ENCODE results near the gene SHC4. TPM values are rescaled to one million over a fixed set of nuclear protein-coding genes. Genes with fewer than 3 reads are reported as not detected.

Gene SHC4
- polyA plus RNA-seq, 1 donor (not counting 4 experiments of a cell fraction or from before 2014, with no cell fraction given), result 0.94 TPM

DNA sequence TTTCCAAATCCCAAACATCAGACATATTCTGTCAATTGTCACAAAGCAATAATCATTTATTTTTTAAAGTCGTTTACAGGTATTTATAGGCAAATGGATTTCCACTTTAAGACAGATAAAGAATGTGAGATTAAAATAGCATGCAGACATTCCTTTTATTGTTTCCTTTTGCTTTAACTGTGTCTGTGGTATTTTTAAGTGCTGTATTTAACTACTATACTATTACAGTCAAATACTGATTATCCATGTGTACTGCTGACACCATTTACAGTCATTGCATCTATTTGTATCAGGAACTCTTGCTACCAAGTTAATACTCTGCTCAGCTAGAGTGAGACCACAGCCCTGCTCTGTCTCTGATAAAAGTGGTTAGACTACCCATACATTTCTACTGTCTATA, 140.0 kb downstream of the SHC4 start:
- FAIRE-seq, result no peak
- TF ChIP-seq, protein P1, sequence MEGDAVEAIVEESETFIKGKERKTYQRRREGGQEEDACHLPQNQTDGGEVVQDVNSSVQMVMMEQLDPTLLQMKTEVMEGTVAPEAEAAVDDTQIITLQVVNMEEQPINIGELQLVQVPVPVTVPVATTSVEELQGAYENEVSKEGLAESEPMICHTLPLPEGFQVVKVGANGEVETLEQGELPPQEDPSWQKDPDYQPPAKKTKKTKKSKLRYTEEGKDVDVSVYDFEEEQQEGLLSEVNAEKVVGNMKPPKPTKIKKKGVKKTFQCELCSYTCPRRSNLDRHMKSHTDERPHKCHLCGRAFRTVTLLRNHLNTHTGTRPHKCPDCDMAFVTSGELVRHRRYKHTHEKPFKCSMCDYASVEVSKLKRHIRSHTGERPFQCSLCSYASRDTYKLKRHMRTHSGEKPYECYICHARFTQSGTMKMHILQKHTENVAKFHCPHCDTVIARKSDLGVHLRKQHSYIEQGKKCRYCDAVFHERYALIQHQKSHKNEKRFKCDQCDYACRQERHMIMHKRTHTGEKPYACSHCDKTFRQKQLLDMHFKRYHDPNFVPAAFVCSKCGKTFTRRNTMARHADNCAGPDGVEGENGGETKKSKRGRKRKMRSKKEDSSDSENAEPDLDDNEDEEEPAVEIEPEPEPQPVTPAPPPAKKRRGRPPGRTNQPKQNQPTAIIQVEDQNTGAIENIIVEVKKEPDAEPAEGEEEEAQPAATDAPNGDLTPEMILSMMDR (optimal IDR thresholded peaks at IDR 0.05 in 1 of 3, IDR thresholded peaks at IDR 0.05 in 1 of 3, conservative IDR thresholded peaks at IDR 0.05 in 1 of 3; ENCODE audit: extremely low read depth in 1 of 3, insufficient read depth in 2 of 3, low read length in 3 of 3), result no peak
- no peak for TF ChIP-seq EZH2 (IDR thresholded peaks at IDR 0.05; ENCODE audit: low read length)
- H3K4me2 ChIP-seq (ENCODE audit: control insufficient read depth, extremely low read depth, insufficient read depth, low read depth, low read length), result no peak overlapping the region

GRCh38 chr15:48823237-48823636, 140.5 kb downstream of the SHC4 start:
- Histone ChIP-seq H3K27me3 (ENCODE audit: control insufficient read depth, extremely low read depth, insufficient read depth, low read length) (no peaks in the 10 kb centered on the region), H3K4me1 (ENCODE audit: control insufficient read depth, extremely low read depth, insufficient read depth, low read length) (no peaks in the 10 kb centered on the region), H4K20me1 (ENCODE audit: control insufficient read depth, extremely low read depth, insufficient read depth, low read length) (no peaks in the 10 kb centered on the region), H3K9me3 (ENCODE audit: control insufficient read depth, low read depth, low read length) (no peaks in the 10 kb centered on the region), H3K4me3 (ENCODE audit: control insufficient read depth in 2 of 3, extremely low read depth in 1 of 3, insufficient read depth in 2 of 3, low read depth in 1 of 3, low read length in 3 of 3) (no peak overlapping the region), H3K79me2 (ENCODE audit: control insufficient read depth, insufficient read depth, low read length) (no peaks in the 10 kb centered on the region), H3K9ac (ENCODE audit: control insufficient read depth, extremely low read depth, insufficient read depth, low read length) (no peak overlapping the region), H2AFZ (ENCODE audit: control insufficient read depth, low read length) (no peak overlapping the region), H3K4me2 (ENCODE audit: control insufficient read depth, extremely low read depth, insufficient read depth, low read depth, low read length) (no peak overlapping the region), H3K36me3 (ENCODE audit: control insufficient read depth in 2 of 2, extremely low read depth in 1 of 2, insufficient read depth in 2 of 2, low read length in 2 of 2) (no peaks in the 10 kb centered on the region), H3K9me1 (ENCODE audit: control insufficient read depth, extremely low read depth, insufficient read depth, low read length) (no peaks in the 10 kb centered on the region), H3K27ac (ENCODE audit: control insufficient read depth, insufficient read depth, low read length) (no peak overlapping the region)
- DNase-seq (ENCODE audit: low read depth, low spot score) (no peak), FAIRE-seq (no peak)
- TF ChIP-seq, protein P1 (optimal IDR thresholded peaks at IDR 0.05 in 1 of 3, IDR thresholded peaks at IDR 0.05 in 1 of 3, conservative IDR thresholded peaks at IDR 0.05 in 1 of 3; ENCODE audit: extremely low read depth in 1 of 3, insufficient read depth in 2 of 3, low read length in 3 of 3), result no peak
- TF ChIP-seq EZH2 (IDR thresholded peaks at IDR 0.05; ENCODE audit: low read length), result no peak
- dilution Hi-C loops (cut with MboI; ENCODE audit: extremely low pct_ligation_motif_present, low sequenced_read_pairs), result no loop called here

More for the DNA sequence above, 140.0 kb downstream of the SHC4 start:
- no peak for DNase-seq (ENCODE audit: low read depth, low spot score)
- no peaks in the 10 kb centered on the region for H3K9me1 ChIP-seq (ENCODE audit: control insufficient read depth, extremely low read depth, insufficient read depth, low read length)
- no peaks in the 10 kb centered on the region for H3K4me1 ChIP-seq (ENCODE audit: control insufficient read depth, extremely low read depth, insufficient read depth, low read length)
- no peaks in the 10 kb centered on the region for H3K9me3 ChIP-seq (ENCODE audit: control insufficient read depth, low read depth, low read length)
- H3K36me3 ChIP-seq (ENCODE audit: control insufficient read depth in 2 of 2, extremely low read depth in 1 of 2, insufficient read depth in 2 of 2, low read length in 2 of 2), result no peaks in the 10 kb centered on the region
- H3K27ac ChIP-seq (ENCODE audit: control insufficient read depth, insufficient read depth, low read length), result no peak overlapping the region
- no peaks in the 10 kb centered on the region for H3K79me2 ChIP-seq (ENCODE audit: control insufficient read depth, insufficient read depth, low read length)
- H2AFZ ChIP-seq (ENCODE audit: control insufficient read depth, low read length), result no peak overlapping the region
- H3K9ac ChIP-seq (ENCODE audit: control insufficient read depth, extremely low read depth, insufficient read depth, low read length), result no peak overlapping the region
- H4K20me1 ChIP-seq (ENCODE audit: control insufficient read depth, extremely low read depth, insufficient read depth, low read length), result no peaks in the 10 kb centered on the region
- dilution Hi-C loops (cut with MboI; ENCODE audit: extremely low pct_ligation_motif_present, low sequenced_read_pairs), result no loop called here
- no peaks in the 10 kb centered on the region for H3K27me3 ChIP-seq (ENCODE audit: control insufficient read depth, extremely low read depth, insufficient read depth, low read length)
- no peak overlapping the region for H3K4me3 ChIP-seq (ENCODE audit: control insufficient read depth in 2 of 3, extremely low read depth in 1 of 3, insufficient read depth in 2 of 3, low read depth in 1 of 3, low read length in 3 of 3)
